Measurements from ENCODE around the gene SMIM14. TPM values are rescaled to one million over a fixed set of nuclear protein-coding genes. Genes with fewer than 3 reads are reported as not detected.
"Not testable (repeated sequence)": the region's sequence is repeated elsewhere in the genome, so short reads cannot be mapped to it uniquely, and the experiment has no call there.

The SMIM14 gene
- total RNA-seq, 3 donors from 2014 or later (not counting 1 experiment from before 2014, with no cell fraction given), result 12.6 to 21.8 (median 15.2) TPM

GRCh38 chr4:39541987-39542610, 96.6 kb downstream of the SMIM14 start:
- no peak overlapping the region for H3K27ac ChIP-seq (ENCODE audit: low read length)
- no peaks in the 10 kb centered on the region for H3K9me3 ChIP-seq (ENCODE audit: control insufficient read depth, insufficient read depth, low read length)
- H3K4me3 ChIP-seq (ENCODE audit: low read length), result no peak overlapping the region
- no peaks in the 10 kb centered on the region for H3K27me3 Mint-ChIP-seq (ENCODE audit: low read depth in 2 of 2)
- DNase-seq (no peak), ATAC-seq (no peak)
- H3K27me3 ChIP-seq (ENCODE audit: control insufficient read depth, insufficient read depth, low read length), result no peaks in the 10 kb centered on the region
- no peaks in the 10 kb centered on the region for H3K4me1 ChIP-seq (ENCODE audit: control insufficient read depth, insufficient read depth, low read length)
- 95% methylated on average over 6 of the region's 7 CpGs for WGBS (ENCODE audit: insufficient coverage)
- no peaks in the 10 kb centered on the region for H3K4me1 Mint-ChIP-seq
- no peak overlapping the region for H3K27ac Mint-ChIP-seq
- H3K36me3 ChIP-seq (ENCODE audit: control insufficient read depth, insufficient read depth, low read length), result no peaks in the 10 kb centered on the region
- H3K4me3 Mint-ChIP-seq, result no peak overlapping the region
- no peaks in the 10 kb centered on the region for H3K36me3 Mint-ChIP-seq
- intact Hi-C loops (cut with micrococcal nuclease), result no loop called here
- no peaks in the 10 kb centered on the region for H3K9me3 Mint-ChIP-seq
- no peak for TF ChIP-seq CTCF (IDR thresholded peaks at IDR 0.05)

GRCh38 chr4:39539089-39539611, 99.5 kb downstream of the SMIM14 start:
- Mint-ChIP-seq H3K27ac (no peak overlapping the region), H3K4me3 (no peak overlapping the region), H3K27me3 (ENCODE audit: low read depth in 2 of 2) (no peaks in the 10 kb centered on the region), H3K36me3 (no peaks in the 10 kb centered on the region), H3K4me1 (no peaks in the 10 kb centered on the region), H3K9me3 (no peaks in the 10 kb centered on the region)
- Histone ChIP-seq H3K27me3 (ENCODE audit: control insufficient read depth, insufficient read depth, low read length) (no peaks in the 10 kb centered on the region), H3K4me3 (ENCODE audit: low read length) (no peak overlapping the region), H3K4me1 (ENCODE audit: control insufficient read depth, insufficient read depth, low read length) (no peaks in the 10 kb centered on the region), H3K36me3 (ENCODE audit: control insufficient read depth, insufficient read depth, low read length) (no peaks in the 10 kb centered on the region), H3K9me3 (ENCODE audit: control insufficient read depth, insufficient read depth, low read length) (no peaks in the 10 kb centered on the region), H3K27ac (ENCODE audit: low read length) (no peak overlapping the region)
- 97% methylated on average over 5 of the region's 5 CpGs for WGBS (ENCODE audit: insufficient coverage)
- intact Hi-C loops (cut with micrococcal nuclease), result no loop called here
- DNase-seq, result no peak
- no peak for ATAC-seq
- no peak for TF ChIP-seq CTCF (IDR thresholded peaks at IDR 0.05)

- Mint-ChIP-seq H3K27me3 (ENCODE audit: low read depth in 2 of 2) (no peaks in the 10 kb centered on the region), H3K4me1 (peaks cover 0 to under 1% of the 10 kb centered on the region in 2 donors), H3K27ac (no peak overlapping the region), H3K36me3 (no peaks in the 10 kb centered on the region), H3K4me3 (no peak overlapping the region), H3K9me3 (no peaks in the 10 kb centered on the region)
- ATAC-seq (no peak), DNase-seq (no peak)
- Histone ChIP-seq H3K9me3 (ENCODE audit: control insufficient read depth, insufficient read depth, low read length) (no peaks in the 10 kb centered on the region), H3K4me3 (ENCODE audit: low read length) (no peak overlapping the region), H3K4me1 (ENCODE audit: control insufficient read depth, insufficient read depth, low read length) (peaks cover 2% of the 10 kb centered on the region), H3K36me3 (ENCODE audit: control insufficient read depth, insufficient read depth, low read length) (no peaks in the 10 kb centered on the region), H3K27ac (ENCODE audit: low read length) (no peak overlapping the region), H3K27me3 (ENCODE audit: control insufficient read depth, insufficient read depth, low read length) (no peaks in the 10 kb centered on the region)
- no peak for TF ChIP-seq CTCF (IDR thresholded peaks at IDR 0.05)
- WGBS (ENCODE audit: insufficient coverage), result 96% methylated on average over 5 of the region's 5 CpGs
- intact Hi-C loops (cut with micrococcal nuclease), result no loop called here
Observed at GRCh38 chr4:39533541-39533940, 105.1 kb downstream of the SMIM14 start.

GRCh38 chr4:39532237-39532636, 106.4 kb downstream of the SMIM14 start:
- H3K4me1 ChIP-seq (ENCODE audit: control insufficient read depth, insufficient read depth, low read length), result peaks cover 10% of the 10 kb centered on the region
- DNase-seq; H3K27ac ChIP-seq (ENCODE audit: low read length); H3K9me3 ChIP-seq (ENCODE audit: control insufficient read depth, insufficient read depth, low read length); H3K36me3 ChIP-seq (ENCODE audit: control insufficient read depth, insufficient read depth, low read length); H3K9me3 Mint-ChIP-seq; ATAC-seq; H3K36me3 Mint-ChIP-seq; intact Hi-C loops (cut with micrococcal nuclease); H3K27me3 Mint-ChIP-seq (ENCODE audit: low read depth in 2 of 2); H3K27ac Mint-ChIP-seq; H3K27me3 ChIP-seq (ENCODE audit: control insufficient read depth, insufficient read depth, low read length); H3K4me3 ChIP-seq (ENCODE audit: low read length); H3K4me1 Mint-ChIP-seq; H3K4me3 Mint-ChIP-seq: not testable (repeated sequence)
- WGBS (ENCODE audit: insufficient coverage), result 84% methylated on average over 3 of the region's 3 CpGs

Measured in natural killer cell (primary cell).